ENCODE data around the gene PDZD4.
"Not testable (repeated sequence)": the region's sequence is repeated elsewhere in the genome, so short reads cannot be mapped to it uniquely, and the experiment has no call there.

The PDZD4 gene

DNA sequence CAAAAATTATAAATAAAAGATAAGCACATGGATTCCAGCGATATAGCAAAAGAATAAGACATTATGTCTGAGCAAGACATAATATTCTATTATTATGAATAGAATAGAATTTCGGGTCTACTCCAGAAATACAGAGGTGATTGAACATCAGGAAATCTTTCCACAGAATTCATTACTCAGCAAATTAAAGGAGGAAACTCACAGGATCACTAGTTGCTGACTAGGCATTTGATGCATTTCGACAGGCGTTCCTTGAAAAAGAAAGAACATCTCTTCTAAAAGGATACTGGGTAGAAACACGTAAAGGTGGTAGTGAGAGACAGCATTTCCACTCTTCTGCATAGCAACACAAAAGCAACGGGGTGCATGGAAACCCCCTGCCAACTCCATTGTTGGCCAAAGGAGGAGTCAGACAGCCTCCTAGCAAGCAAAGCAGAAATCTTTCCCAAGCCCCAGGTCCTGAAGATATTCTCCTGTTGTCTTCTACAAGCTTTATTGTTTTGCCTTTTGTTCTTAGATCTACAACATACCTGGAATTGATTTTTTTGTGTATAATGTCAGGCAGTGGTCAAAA, 14.3 kb upstream of the PDZD4 start:
- no peak for DNase-seq (ENCODE audit: low spot score)

- no peak for DNase-seq (ENCODE audit: low spot score)
Observed at GRCh38 chrX:153836921-153837320, 6.6 kb upstream of the PDZD4 start.

GRCh38 chrX:153832728-153833127, 2.4 kb upstream of the PDZD4 start:
- DNase-seq (ENCODE audit: low spot score): no peak

- DNase-seq (ENCODE audit: low spot score): no peak
Observed at GRCh38 chrX:153831429-153832150, 1.2 kb upstream of the PDZD4 start.

GRCh38 chrX:153830640-153831428, 490 bp upstream of the PDZD4 start:
- no peak for DNase-seq (ENCODE audit: low spot score)

DNA sequence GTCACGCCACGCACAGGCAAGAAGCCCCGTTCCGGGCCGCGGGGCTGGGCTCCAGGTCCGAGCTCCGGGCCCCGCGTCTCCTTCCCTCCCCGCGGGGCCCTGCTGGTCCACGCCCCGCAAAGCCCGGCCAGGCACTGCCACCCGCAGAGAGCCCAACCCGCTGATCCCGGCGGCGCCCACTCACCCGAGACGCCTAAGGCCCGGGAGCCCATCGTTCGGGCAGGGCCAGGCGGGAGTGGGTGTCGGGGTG, 870 bp downstream of the PDZD4 start:
- no peak for DNase-seq (ENCODE audit: low spot score)

DNA sequence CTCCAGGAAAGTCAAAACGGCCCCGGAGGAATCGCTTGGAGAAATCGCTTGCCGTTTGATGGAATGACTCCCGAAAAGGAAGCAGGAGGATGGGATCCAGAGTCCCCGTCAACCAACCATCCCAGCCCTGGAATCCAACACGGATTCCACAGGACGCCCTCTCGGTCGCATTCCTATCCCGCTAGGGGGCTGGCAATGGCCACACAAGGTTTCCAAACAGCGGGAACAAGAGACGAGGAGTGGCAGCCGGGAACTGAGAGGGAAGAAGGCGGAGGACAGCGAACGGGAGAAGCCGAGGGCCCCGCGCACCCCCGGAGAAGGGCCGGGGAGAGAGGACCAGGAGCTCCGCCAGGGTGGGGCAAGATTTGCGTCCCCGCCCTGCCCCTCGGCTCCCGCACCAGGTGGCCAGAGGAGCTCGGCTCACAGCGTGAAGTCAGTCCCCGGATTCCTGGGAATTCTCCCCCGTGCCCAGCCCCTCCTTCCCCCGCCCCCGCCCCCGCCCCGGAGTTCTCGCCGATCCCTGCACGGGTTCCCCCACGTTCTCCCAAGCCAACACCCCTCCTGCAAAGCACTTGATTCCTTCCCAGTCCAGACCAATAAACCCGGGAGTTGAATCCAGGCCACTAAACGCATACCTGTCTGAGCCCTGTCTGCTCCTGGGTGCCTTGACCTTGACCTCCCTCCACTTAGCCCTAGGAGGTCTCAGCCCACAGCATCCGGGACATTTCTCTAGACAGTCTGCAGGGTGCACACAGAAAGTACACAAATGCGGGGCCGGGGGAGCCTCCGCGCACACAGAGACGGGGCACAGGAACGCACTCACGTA, 1.4 kb downstream of the PDZD4 start:
- no peak for DNase-seq (ENCODE audit: low spot score)

- no peak for DNase-seq (ENCODE audit: low spot score)
Observed at GRCh38 chrX:153828308-153828707, 2.0 kb downstream of the PDZD4 start.

DNA sequence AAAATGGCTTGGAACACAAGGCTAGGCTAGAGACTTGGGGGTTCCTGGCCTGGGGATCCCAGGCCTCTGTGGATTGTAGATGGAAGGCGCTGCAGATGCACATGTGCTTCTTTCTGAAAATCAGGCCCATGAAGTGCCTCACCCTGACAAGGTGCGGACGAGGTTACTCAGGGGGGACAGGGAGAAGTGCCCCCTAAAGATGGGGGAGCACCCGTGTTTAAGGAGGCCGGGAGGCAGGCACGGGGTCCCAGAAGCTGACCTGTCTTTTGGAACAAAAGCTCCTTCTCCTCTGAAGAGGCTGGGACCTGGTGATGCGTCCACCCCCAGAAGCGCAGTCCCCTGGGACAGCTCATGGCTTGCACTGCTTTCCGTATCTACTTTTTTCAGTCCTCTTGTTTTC, 2.4 kb downstream of the PDZD4 start:
- DNase-seq (ENCODE audit: low spot score): no peak

DNA sequence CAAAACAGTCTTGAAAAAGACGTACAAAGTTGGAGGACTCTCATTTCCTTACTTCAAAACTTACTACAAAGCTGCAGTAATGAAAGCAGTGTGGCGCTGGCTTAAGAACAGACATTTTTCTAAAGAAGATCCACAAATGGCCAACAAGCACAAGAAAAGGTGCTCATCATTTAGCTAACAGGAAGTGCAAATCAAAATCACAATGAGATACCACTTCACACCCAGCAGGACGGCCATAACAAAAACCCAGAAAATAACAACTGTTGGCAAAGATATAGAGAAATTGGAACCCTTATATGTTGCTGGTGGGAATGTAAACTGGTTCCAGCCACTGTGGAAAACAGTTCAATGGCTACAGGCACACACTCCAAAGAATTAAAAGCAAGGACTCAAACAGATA, 3.3 kb downstream of the PDZD4 start:
- no peak for DNase-seq (ENCODE audit: low spot score)

GRCh38 chrX:153825042-153825441, 5.3 kb downstream of the PDZD4 start:
- DNase-seq (ENCODE audit: low spot score): no peak

DNA sequence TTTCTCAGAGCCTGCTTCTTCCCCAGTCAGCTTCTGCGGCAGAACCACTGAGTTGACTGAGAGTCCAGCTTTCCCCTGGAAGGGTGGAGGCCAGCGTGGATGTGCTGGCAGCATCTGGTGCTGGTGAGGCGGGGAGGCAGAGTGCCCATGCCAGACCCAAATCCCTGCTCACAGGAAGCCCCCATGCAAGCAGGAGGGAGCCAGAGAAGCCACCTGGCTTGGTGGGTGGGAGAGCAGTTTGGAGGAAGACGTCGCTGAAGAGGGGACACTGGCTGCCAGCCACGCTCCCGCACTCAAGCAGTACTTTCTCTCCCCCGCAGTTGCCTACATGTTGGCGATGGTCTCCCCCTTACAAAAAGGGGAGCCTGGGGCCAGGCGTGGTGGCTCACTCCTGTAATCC, 6.0 kb downstream of the PDZD4 start:
- no peak for DNase-seq (ENCODE audit: low spot score)

GRCh38 chrX:153821066-153821465, 9.3 kb downstream of the PDZD4 start:
- no peak for DNase-seq (ENCODE audit: low spot score)

- no peak for DNase-seq (ENCODE audit: low spot score)
Observed at GRCh38 chrX:153820601-153821000, 9.7 kb downstream of the PDZD4 start.

DNA sequence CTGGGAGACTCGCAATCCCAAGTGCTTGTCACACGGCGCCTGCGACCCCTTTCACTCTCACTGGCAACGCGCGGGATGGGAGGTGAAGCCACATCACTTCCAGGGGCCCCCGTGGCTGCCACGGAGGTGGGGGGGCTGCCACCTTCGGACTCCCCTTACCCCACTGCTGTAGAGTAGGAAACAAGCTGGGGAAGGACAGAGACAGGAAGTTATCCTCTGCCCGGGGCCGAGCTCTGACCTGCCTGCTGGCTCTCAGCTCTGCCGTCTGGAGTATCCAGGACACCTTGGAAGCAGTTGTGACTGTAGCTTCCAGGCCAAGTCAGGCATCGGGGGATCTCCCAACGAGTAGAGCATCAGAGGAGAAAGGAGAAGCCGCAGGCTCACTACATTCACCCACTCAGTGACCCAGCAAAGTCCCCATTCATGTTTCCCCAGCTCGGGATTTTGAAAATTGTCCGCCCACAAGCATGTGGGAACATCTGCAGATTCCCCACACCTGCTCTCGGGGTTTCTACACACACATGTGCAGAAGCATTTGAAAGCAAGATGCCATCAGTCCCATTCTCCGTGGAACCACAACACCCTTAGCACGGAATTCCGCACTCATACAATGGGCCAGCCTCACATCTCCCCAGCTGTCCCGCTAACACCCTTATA, 10.8 kb downstream of the PDZD4 start:
- no peak for DNase-seq (ENCODE audit: low spot score)

DNA sequence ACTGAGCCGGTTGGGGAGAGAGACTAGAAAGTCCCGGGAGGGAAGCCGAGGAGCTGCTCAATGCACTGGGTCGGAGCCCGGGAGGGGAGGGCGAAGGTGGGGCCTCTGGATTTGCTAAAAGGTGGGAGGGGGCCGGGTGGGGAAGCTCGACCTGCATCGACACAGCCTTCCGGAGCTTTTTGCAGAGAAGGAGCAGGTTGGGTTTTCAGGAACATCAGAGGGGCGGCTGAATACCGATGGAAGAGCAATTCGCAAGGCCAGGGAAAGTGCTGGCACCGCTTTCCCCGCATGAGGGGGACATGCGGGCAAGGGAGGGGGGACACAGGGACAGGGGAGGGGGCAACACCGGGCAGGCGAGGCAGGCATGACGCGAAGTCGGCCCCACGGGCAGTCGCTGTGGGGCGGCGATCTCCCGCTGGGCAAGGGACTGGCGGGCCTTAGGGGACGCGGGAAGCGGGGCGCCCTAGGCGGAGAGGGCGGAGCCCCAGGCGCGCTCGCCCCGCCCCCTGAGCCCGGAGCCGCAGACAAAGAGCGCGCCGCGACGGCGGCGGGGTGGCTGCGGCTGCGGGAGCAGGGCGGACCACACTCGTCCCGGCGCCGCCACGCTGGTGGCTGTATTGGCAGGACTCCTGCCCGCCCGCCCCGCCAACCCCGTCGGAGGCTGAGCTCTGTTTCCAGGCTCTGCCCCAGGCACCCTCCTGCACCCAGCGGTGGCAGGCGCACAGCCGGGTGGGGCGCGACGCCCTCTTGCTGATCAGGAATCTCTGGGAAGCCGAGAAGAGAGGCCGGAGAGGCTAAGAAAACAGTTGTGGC, 11.6 kb downstream of the PDZD4 start:
- DNase-seq (ENCODE audit: low spot score): peak; percentile 56

GRCh38 chrX:153818064-153818463, 12.3 kb downstream of the PDZD4 start:
- DNase-seq (ENCODE audit: low spot score): not testable (repeated sequence)

- no peak for DNase-seq (ENCODE audit: low spot score)
Observed at GRCh38 chrX:153816831-153817690, 13.3 kb downstream of the PDZD4 start.

DNA sequence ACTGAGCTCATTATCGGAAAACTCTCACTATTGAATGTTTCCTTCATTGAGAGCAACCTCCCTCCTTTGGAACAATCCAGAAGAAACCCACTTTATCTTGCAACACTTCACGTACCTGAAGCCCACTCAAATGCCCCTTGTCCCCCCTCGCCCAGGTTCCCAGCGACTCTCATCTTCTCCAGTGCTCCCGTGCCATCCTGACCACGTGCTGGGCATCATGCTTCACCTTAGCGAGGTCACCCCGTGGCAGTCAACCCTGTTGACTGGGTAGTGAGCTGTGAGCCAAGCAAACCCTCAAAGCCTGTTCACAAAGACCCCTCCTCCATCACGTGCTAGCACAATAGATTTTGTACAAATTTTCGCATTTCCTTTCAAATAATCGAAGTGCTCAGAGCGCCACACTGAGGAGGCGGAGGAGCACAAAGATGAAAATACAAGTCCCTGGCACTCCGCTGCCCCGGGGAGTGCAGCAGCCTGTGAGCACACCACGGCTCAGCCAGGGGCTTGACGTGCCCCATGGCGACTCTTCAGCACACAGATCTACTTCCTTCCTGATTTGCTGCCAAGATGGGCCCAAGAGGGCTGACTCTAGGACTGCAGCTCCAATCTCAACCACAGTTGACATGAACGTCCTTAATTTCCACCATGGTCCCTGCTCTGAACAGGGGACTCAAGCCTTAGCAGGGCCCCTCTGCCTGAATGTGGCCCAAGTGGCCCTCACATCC, 15.6 kb downstream of the PDZD4 start:
- DNase-seq (ENCODE audit: low spot score): no peak

- DNase-seq (ENCODE audit: low spot score): no peak
Observed at GRCh38 chrX:153813161-153813560, 17.2 kb downstream of the PDZD4 start.

Data from AG08395 (cell line).